GM12878 (cell line): ENCODE measurements around the gene AP2B1. TPM values are rescaled to one million over a fixed set of nuclear protein-coding genes. Genes with fewer than 3 reads are reported as not detected.
A peak's percentile ranks its signal among the peaks of the same experiment; 100 is the strongest.

Source experiments
- ATAC-seq: fragments of 200-7000 bp; cut with Tn5 transposase; 3 replicates; pipeline ENCODE4 v1.9.1; 2020; ENCODE audit warnings: mild to moderate bottlenecking, moderate library complexity
- BruUV-seq: library from RNA; stranded (reverse); fragments of 400-500 nt; replicated peaks from 2 replicates; lab custom pipeline; 2021; lab: Mats Ljungman, UMichigan
- CTCF ChIA-PET: fragments of 300-600 bp; sonication (Branson Sonifier 250); formaldehyde crosslinking; extraction: SDS; loops from one replicate; lab custom pipeline; 2021; ENCODE audit warnings: inconsistent platforms; lab: Yijun Ruan, JAX
- POLR2A ChIA-PET: fragments of 350-600 bp; formaldehyde crosslinking; extraction: SDS; loops from one replicate; lab custom pipeline; 2021; ENCODE audit warnings: inconsistent platforms; lab: Charles Lee
- RAD21 ChIA-PET: fragments of 300-600 bp; sonication (Branson Sonifier 250); formaldehyde crosslinking; loops from one replicate; lab custom pipeline; 2023; ENCODE audit warnings: antibody characterized with exemption; ENCODE audit not compliant: unreplicated experiment; lab: Charles Lee
- SMC1A ChIA-PET: fragments of 300-600 bp; sonication (Branson Sonifier 250); formaldehyde crosslinking; loops from one replicate; lab custom pipeline; 2023; ENCODE audit not compliant: unreplicated experiment, uncharacterized antibody; lab: Charles Lee
- DNase-seq: peaks from one replicate; pipeline ENCODE4 v3.0.0-alpha.2; 2011; ENCODE audit warnings: low read depth, low spot score
- FAIRE-seq: peaks from 3 replicates; lab custom pipeline; 2011; peaks lifted over from hg19 to GRCh38; lab: Jason Lieb, UNC
- H2AFZ ChIP-seq: 2 replicates; pipeline ENCODE4 v1.6.0; 2011; ENCODE audit warnings: low read depth, low read length, control low read depth; ENCODE audit not compliant: control insufficient read depth
- H3K27ac ChIP-seq: 2 replicates; pipeline ENCODE4 v1.5.1; 2011; ENCODE audit warnings: control low read depth; ENCODE audit not compliant: control insufficient read depth, insufficient read depth
- H3K27me3 ChIP-seq, 2 experiments: replicated peaks in 1 of 2; 2 replicates each; pipeline versions ENCODE4 v1.6.0 to v1.6.1; 2011; ENCODE audit warnings: low read length in 1 of 2; ENCODE audit not compliant: control insufficient read depth in 2 of 2, insufficient read depth in 2 of 2
- H3K36me3 ChIP-seq, 2 experiments: 2 replicates each; pipeline ENCODE4 v1.5.1; 2011; ENCODE audit warnings: low read length in 1 of 2; ENCODE audit not compliant: control insufficient read depth in 2 of 2, insufficient read depth in 2 of 2
- H3K4me1 ChIP-seq: 2 replicates; pipeline ENCODE4 v1.6.1; 2011; ENCODE audit warnings: mild to moderate bottlenecking, low read length, moderate library complexity, mixed read lengths; ENCODE audit not compliant: control insufficient read depth, insufficient read depth
- H3K4me2 ChIP-seq: 2 replicates; pipeline ENCODE4 v1.6.0; 2011; ENCODE audit warnings: control low read depth; ENCODE audit not compliant: control insufficient read depth, insufficient read depth
- H3K4me3 ChIP-seq: fragments of 200-600 bp; sonication (generic); 2 replicates; pipeline ENCODE4 v1.5.1; 2016
- H3K79me2 ChIP-seq: 2 replicates; pipeline ENCODE4 v1.6.0; 2011; ENCODE audit warnings: low read length; ENCODE audit not compliant: control insufficient read depth, insufficient read depth
- H3K9ac ChIP-seq: 2 replicates; pipeline ENCODE4 v1.8.0; 2011; ENCODE audit warnings: low read length, control low read depth, mixed read lengths; ENCODE audit not compliant: control insufficient read depth, insufficient read depth
- H3K9me3 ChIP-seq: replicated peaks from 3 replicates; pipeline ENCODE4 v1.5.1; 2011; ENCODE audit warnings: mild to moderate bottlenecking, low read length; ENCODE audit not compliant: control insufficient read depth, insufficient read depth
- H4K20me1 ChIP-seq: 2 replicates; pipeline ENCODE4 v1.6.0; 2011; ENCODE audit not compliant: control insufficient read depth, insufficient read depth
- CHD2 ChIP-seq: IDR thresholded peaks from 2 replicates; pipeline ENCODE4 v1.6.1; 2011; ENCODE audit warnings: low read depth, low read length, improper control_type of control experiment, borderline replicate concordance
- EED ChIP-seq: sonication (generic); IDR thresholded peaks from 2 replicates; pipeline ENCODE4 v1.6.1; 2016; ENCODE audit warnings: antibody characterized with exemption, low read depth
- ELK1 ChIP-seq: IDR thresholded peaks from 2 replicates; pipeline ENCODE4 v1.6.1; 2012; ENCODE audit warnings: low read depth, low read length, improper control_type of control experiment
- HDAC6 ChIP-seq: fragments of 200-600 bp; sonication (generic); IDR thresholded peaks from one replicate; pipeline ENCODE4 v1.8.0; 2017; ENCODE audit warnings: antibody characterized with exemption; ENCODE audit not compliant: unreplicated experiment
- IKZF1 ChIP-seq: fragments of 450-650 bp; conservative IDR thresholded peaks from 2 replicates; pipeline ENCODE4 v1.6.1; 2017; ENCODE audit warnings: antibody characterized with exemption, mild to moderate bottlenecking
- IKZF2 ChIP-seq, 2 experiments: fragments of 450-650 bp; IDR thresholded peaks; 2 replicates each; pipeline ENCODE4 v1.6.1; 2017; ENCODE audit warnings: mild to moderate bottlenecking in 2 of 2, moderate library complexity in 2 of 2
- NRF1 ChIP-seq: conservative IDR thresholded peaks from 2 replicates; pipeline ENCODE4 v1.6.1; 2011; ENCODE audit warnings: mild to moderate bottlenecking, low read depth, low read length, improper control_type of control experiment
- RBBP5 ChIP-seq: fragments of 200-600 bp; sonication (generic); conservative IDR thresholded peaks from 2 replicates; pipeline ENCODE4 v1.6.1; 2016
- SIN3A ChIP-seq: IDR thresholded peaks from 2 replicates; pipeline ENCODE4 v1.6.1; 2012; ENCODE audit warnings: low read depth, low read length, improper control_type of control experiment
- SMAD1 ChIP-seq: fragments of 450-650 bp; IDR thresholded peaks from 2 replicates; pipeline ENCODE4 v1.6.1; 2018; ENCODE audit warnings: mild to moderate bottlenecking, low read depth; ENCODE audit not compliant: partially characterized antibody
- SREBF2 ChIP-seq: IDR thresholded peaks from 2 replicates; pipeline ENCODE4 v1.6.1; 2012; ENCODE audit warnings: mild to moderate bottlenecking, low read length
- ZNF274 ChIP-seq: IDR thresholded peaks from one replicate; pipeline ENCODE4 v1.8.0; 2011; ENCODE audit not compliant: insufficient read length, insufficient read depth
- WGBS: methylation state at CpG from one replicate; pipeline ENCODE4 v1.1.6; 2016; ENCODE audit warnings: low lambda C conversion rate; ENCODE audit not compliant: insufficient replicate concordance, insufficient coverage; ENCODE audit errors: missing lambda C conversion rate; 5-methylcytosine and 5-hydroxymethylcytosine counted together
- in situ Hi-C: fragments of 300-500 bp; cut with MboI; formaldehyde crosslinking; loops from 9 replicates; pipeline ENCODE4 v1.14.3; 2018; ENCODE audit warnings: mixed read lengths
- intact Hi-C: fragments of 100-400 bp; cut with micrococcal nuclease; formaldehyde crosslinking; loops from one replicate; pipeline ENCODE4 v1.14.2; 2022; ENCODE audit not compliant: unreplicated experiment
- polyA plus RNA-seq, 11 experiments: library from polyadenylated mRNA; depleted of rRNA in 4 of 11; unstranded in 6 of 11; stranded (reverse) in 5 of 11; fragments of >200 nt; fragmentation: Nextera tagmentation in 4 of 11; fragmentation: Illumina TruSeq in 1 of 11; extraction: Ambion mirVana in 4 of 11; extraction: Trizol in 1 of 11; gene quantifications; 1 replicate in 1 of 11; 2 replicates in 10 of 11; pipeline versions ENCODE4 v1.2.1 to v1.2.3, GENCODE V29; 2011 to 2016; ENCODE audit warnings: inconsistent platforms in 2 of 11, missing spikeins in 2 of 11, low read depth in 1 of 11
- total RNA-seq, 4 experiments: library from RNA; depleted of rRNA in 3 of 4; stranded (reverse); fragments of >200 nt in 3 of 4; fragmentation: Illumina TruSeq in 1 of 4; extraction: Trizol in 1 of 4; gene quantifications; 2 replicates each; pipeline versions ENCODE4 v1.2.1 to v1.2.3, GENCODE V29; 2013 to 2021
- TF ChIP-seq, protein P1 (sequence below): fragments of 450-650 bp; IDR thresholded peaks from 2 replicates; pipeline ENCODE4 v1.6.1; 2017; ENCODE audit warnings: mild to moderate bottlenecking, moderate library complexity

AP2B1 gene
- total and polyA plus RNA-seq, 10 of the 15 experiments (the other 5 are each of a cell fraction or from before 2014, with no cell fraction given), result 18.6 to 112 (median 53.9) TPM

GRCh38 chr17:35708149-35708548, 121.0 kb downstream of the AP2B1 start:
- Histone ChIP-seq H3K4me2 (no peak overlapping the region), H3K9me3 (no peaks in the 10 kb centered on the region), H3K9ac (no peak overlapping the region), H3K27ac (no peak overlapping the region), H2AFZ (no peak overlapping the region), H3K4me3 (no peak overlapping the region), H3K79me2 (no peaks in the 10 kb centered on the region), H3K4me1 (no peaks in the 10 kb centered on the region; the same call in 1 of the 2 replicates), H4K20me1 (no peaks in the 10 kb centered on the region), H3K36me3 (peaks cover 1 to 11% of the 10 kb centered on the region in 2 experiments; a peak in 3 of 4 replicates), H3K27me3 (no peaks in the 10 kb centered on the region)
- intact Hi-C loops (no loop called here), in situ Hi-C loops (no loop called here)
- ChIA-PET SMC1A (interaction anchor here (0.9 kb wide), 1 partner anchor 16 kb away, joined by 3 read pairs; no protein-coding TSS in a partner anchor), POLR2A (interaction anchor here (0.7 to 0.9 kb wide), 2 partner anchors 18 to 1229 kb away, joined by 3 read pairs; no protein-coding TSS in a partner anchor), CTCF (interaction anchor here (2.2 to 2.7 kb wide), 2 partner anchors 39 to 95 kb away, joined by 5 to 18 read pairs; no protein-coding TSS in a partner anchor), RAD21 (interaction anchor here (1.2 kb wide), 1 partner anchor 89 kb away, joined by 3 read pairs; no protein-coding TSS in a partner anchor)
- DNase-seq, result no peak
- no peak for TF ChIP-seq NRF1
- TF ChIP-seq HDAC6, result no peak
- no peak for TF ChIP-seq SREBF2
- TF ChIP-seq RBBP5, result no peak
- FAIRE-seq, result no peak
- 83% methylated on average over 3 of the region's 3 CpGs for whole genome bisulfite sequencing
- ATAC-seq, result no peak
- BruUV-seq, result no TSS peak

- 6% methylated on average over 3 of the region's 3 CpGs for WGBS
- Histone ChIP-seq H3K36me3 (peaks cover 1 to 18% of the 10 kb centered on the region in 2 experiments; a peak in 3 of 4 replicates), H3K27me3 (no peaks in the 10 kb centered on the region), H3K27ac (no peak overlapping the region), H2AFZ (no peak overlapping the region), H3K79me2 (no peaks in the 10 kb centered on the region), H3K9ac (no peak overlapping the region), H4K20me1 (no peaks in the 10 kb centered on the region), H3K9me3 (no peaks in the 10 kb centered on the region), H3K4me1 (no peaks in the 10 kb centered on the region; the same call in 1 of the 2 replicates), H3K4me2 (no peak overlapping the region), H3K4me3 (no peak overlapping the region)
- DNase-seq (peak; percentile 5), FAIRE-seq (no peak), ATAC-seq (peak; percentile 48)
- ChIA-PET RAD21 (interaction anchor here (1.2 kb wide), 1 partner anchor 90 kb away, joined by 3 read pairs; no protein-coding TSS in a partner anchor), CTCF (interaction anchor here (2.2 to 2.7 kb wide), 2 partner anchors 38 to 96 kb away, joined by 5 to 18 read pairs; no protein-coding TSS in a partner anchor), POLR2A (interaction anchor here (0.7 kb wide), 1 partner anchor 1229 kb away, joined by 3 read pairs; no protein-coding TSS in a partner anchor), SMC1A (interaction anchor here (0.8 to 1.6 kb wide), 3 partner anchors 8 to 17 kb away, joined by 3 to 4 read pairs (median 4); no protein-coding TSS in a partner anchor)
- in situ Hi-C loops (no loop called here), intact Hi-C loops (no loop called here)
- BruUV-seq, result no TSS peak
- TF ChIP-seq ELK1 (no peak), SMAD1 (no peak), ZNF274 (no peak), IKZF2 (IDR thresholded peaks at IDR 0.05) (no peak), SIN3A (no peak), EED (no peak), CHD2 (no peak), IKZF1 (no peak)
- TF ChIP-seq, protein P1, sequence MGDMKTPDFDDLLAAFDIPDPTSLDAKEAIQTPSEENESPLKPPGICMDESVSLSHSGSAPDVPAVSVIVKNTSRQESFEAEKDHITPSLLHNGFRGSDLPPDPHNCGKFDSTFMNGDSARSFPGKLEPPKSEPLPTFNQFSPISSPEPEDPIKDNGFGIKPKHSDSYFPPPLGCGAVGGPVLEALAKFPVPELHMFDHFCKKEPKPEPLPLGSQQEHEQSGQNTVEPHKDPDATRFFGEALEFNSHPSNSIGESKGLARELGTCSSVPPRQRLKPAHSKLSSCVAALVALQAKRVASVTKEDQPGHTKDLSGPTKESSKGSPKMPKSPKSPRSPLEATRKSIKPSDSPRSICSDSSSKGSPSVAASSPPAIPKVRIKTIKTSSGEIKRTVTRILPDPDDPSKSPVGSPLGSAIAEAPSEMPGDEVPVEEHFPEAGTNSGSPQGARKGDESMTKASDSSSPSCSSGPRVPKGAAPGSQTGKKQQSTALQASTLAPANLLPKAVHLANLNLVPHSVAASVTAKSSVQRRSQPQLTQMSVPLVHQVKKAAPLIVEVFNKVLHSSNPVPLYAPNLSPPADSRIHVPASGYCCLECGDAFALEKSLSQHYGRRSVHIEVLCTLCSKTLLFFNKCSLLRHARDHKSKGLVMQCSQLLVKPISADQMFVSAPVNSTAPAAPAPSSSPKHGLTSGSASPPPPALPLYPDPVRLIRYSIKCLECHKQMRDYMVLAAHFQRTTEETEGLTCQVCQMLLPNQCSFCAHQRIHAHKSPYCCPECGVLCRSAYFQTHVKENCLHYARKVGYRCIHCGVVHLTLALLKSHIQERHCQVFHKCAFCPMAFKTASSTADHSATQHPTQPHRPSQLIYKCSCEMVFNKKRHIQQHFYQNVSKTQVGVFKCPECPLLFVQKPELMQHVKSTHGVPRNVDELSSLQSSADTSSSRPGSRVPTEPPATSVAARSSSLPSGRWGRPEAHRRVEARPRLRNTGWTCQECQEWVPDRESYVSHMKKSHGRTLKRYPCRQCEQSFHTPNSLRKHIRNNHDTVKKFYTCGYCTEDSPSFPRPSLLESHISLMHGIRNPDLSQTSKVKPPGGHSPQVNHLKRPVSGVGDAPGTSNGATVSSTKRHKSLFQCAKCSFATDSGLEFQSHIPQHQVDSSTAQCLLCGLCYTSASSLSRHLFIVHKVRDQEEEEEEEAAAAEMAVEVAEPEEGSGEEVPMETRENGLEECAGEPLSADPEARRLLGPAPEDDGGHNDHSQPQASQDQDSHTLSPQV, result no peak
Measured at GRCh38 chr17:35708951-35709350, 121.8 kb downstream of the AP2B1 start.
